ENCODE measurements around the gene NOVA2.

NOVA2 gene

GRCh38 chr19:45960595-45961235 is 12.9 kb downstream of the NOVA2 start:
- TF ChIP-seq ZNF274 (IDR thresholded peaks at IDR 0.05; ENCODE audit: low read depth, low read length) = no peak
- H3K4me3 ChIP-seq (ENCODE audit: low read length) = no peak overlapping the region

GRCh38 chr19:45959517-45960025 is 14.1 kb downstream of the NOVA2 start:
- no peak for TF ChIP-seq ZNF274 (IDR thresholded peaks at IDR 0.05; ENCODE audit: low read depth, low read length)
- H3K4me3 ChIP-seq (ENCODE audit: low read length) = no peak overlapping the region

- TF ChIP-seq ZNF274 (IDR thresholded peaks at IDR 0.05; ENCODE audit: low read depth, low read length) = no peak
- no peak overlapping the region for H3K4me3 ChIP-seq (ENCODE audit: low read length)
Observed at GRCh38 chr19:45958769-45959516, 14.7 kb downstream of the NOVA2 start.

GRCh38 chr19:45958320-45958719 is 15.3 kb downstream of the NOVA2 start:
- TF ChIP-seq ZNF274 (IDR thresholded peaks at IDR 0.05; ENCODE audit: low read depth, low read length) = no peak
- H3K4me3 ChIP-seq (ENCODE audit: low read length) = no peak overlapping the region

- no peak for TF ChIP-seq ZNF274 (IDR thresholded peaks at IDR 0.05; ENCODE audit: low read depth, low read length)
- no peak overlapping the region for H3K4me3 ChIP-seq (ENCODE audit: low read length)
Observed at GRCh38 chr19:45955905-45956608, 17.6 kb downstream of the NOVA2 start.

GRCh38 chr19:45954156-45954555 is 19.5 kb downstream of the NOVA2 start:
- H3K4me3 ChIP-seq (ENCODE audit: low read length) = no peak overlapping the region

GRCh38 chr19:45953676-45954075 is 20.0 kb downstream of the NOVA2 start:
- no peak for TF ChIP-seq ZNF274 (IDR thresholded peaks at IDR 0.05; ENCODE audit: low read depth, low read length)
- no peak overlapping the region for H3K4me3 ChIP-seq (ENCODE audit: low read length)

More at GRCh38 chr19:45954156-45954555, 19.5 kb downstream of the NOVA2 start:
- TF ChIP-seq ZNF274 (IDR thresholded peaks at IDR 0.05; ENCODE audit: low read depth, low read length) = no peak

GRCh38 chr19:45952686-45953505 is 20.8 kb downstream of the NOVA2 start:
- H3K4me3 ChIP-seq (ENCODE audit: low read length) = peak overlapping the region; percentile 45
- no peak for TF ChIP-seq ZNF274 (IDR thresholded peaks at IDR 0.05; ENCODE audit: low read depth, low read length)

- H3K4me3 ChIP-seq (ENCODE audit: low read length) = no peak overlapping the region
- no peak for TF ChIP-seq ZNF274 (IDR thresholded peaks at IDR 0.05; ENCODE audit: low read depth, low read length)
Observed at GRCh38 chr19:45952341-45952685, 21.4 kb downstream of the NOVA2 start.

GRCh38 chr19:45947926-45948325 is 25.7 kb downstream of the NOVA2 start:
- no peak for TF ChIP-seq ZNF274 (IDR thresholded peaks at IDR 0.05; ENCODE audit: low read depth, low read length)
- no peak overlapping the region for H3K4me3 ChIP-seq (ENCODE audit: low read length)

GRCh38 chr19:45940515-45940805 is 33.2 kb downstream of the NOVA2 start:
- TF ChIP-seq ZNF274 (IDR thresholded peaks at IDR 0.05; ENCODE audit: low read depth, low read length) = no peak
- H3K4me3 ChIP-seq (ENCODE audit: low read length) = no peak overlapping the region

GRCh38 chr19:45939792-45940514 is 33.7 kb downstream of the NOVA2 start:
- no peak for TF ChIP-seq ZNF274 (IDR thresholded peaks at IDR 0.05; ENCODE audit: low read depth, low read length)
- no peak overlapping the region for H3K4me3 ChIP-seq (ENCODE audit: low read length)

- no peak for TF ChIP-seq ZNF274 (IDR thresholded peaks at IDR 0.05; ENCODE audit: low read depth, low read length)
- no peak overlapping the region for H3K4me3 ChIP-seq (ENCODE audit: low read length)
Observed at GRCh38 chr19:45938733-45939319, 34.8 kb downstream of the NOVA2 start.
